Fibroblast of gingiva (primary cell): Measurements from ENCODE around the gene ARAF.

Source experiments
- DNase-seq: peaks from one replicate; pipeline ENCODE4 v3.0.0-alpha.2; 2011; ENCODE audit warnings: low read depth

The ARAF gene

DNA sequence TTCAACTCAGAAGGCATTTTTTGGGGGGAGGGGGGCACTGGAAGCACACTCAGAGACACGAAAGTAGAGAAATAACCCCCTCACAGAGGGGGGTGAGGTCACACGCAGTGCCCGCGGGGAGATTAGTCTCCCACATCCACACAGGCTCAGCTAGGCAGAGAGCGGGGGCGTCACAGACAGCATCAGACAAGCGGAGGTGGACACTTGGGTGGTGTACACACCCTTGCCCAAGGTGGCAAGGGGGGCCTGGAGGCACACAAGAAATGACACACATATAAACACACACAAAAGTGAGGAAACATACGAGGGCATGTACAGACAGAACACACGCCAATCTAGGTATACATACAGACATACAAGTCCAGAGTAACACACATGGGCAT, 59.3 kb downstream of the ARAF start:
- DNase-seq: no peak
